ENCODE measurements around the gene MPPE1.
"Not testable (repeated sequence)": the region's sequence is repeated elsewhere in the genome, so short reads cannot be mapped to it uniquely, and the experiment has no call there.

The MPPE1 gene

GRCh38 chr18:11923450-11923849, 15.3 kb upstream of the MPPE1 start:
- DNase-seq: no peak

GRCh38 chr18:11919522-11919921, 11.4 kb upstream of the MPPE1 start:
- not testable (repeated sequence) for DNase-seq

GRCh38 chr18:11916880-11917279, 8.8 kb upstream of the MPPE1 start:
- not testable (repeated sequence) for DNase-seq

- peak; percentile 74 for DNase-seq
Measured at GRCh38 chr18:11909591-11910026, 1.5 kb upstream of the MPPE1 start.

GRCh38 chr18:11909061-11909455, 941 bp upstream of the MPPE1 start:
- no peak for DNase-seq

- DNase-seq: peak; percentile 41
Measured at GRCh38 chr18:11906926-11907874, 917 bp downstream of the MPPE1 start.

- DNase-seq: no peak
Measured at GRCh38 chr18:11906176-11906575, 1.9 kb downstream of the MPPE1 start.

- DNase-seq: no peak
Measured at GRCh38 chr18:11905613-11906012, 2.5 kb downstream of the MPPE1 start.

GRCh38 chr18:11902522-11903292, 5.4 kb downstream of the MPPE1 start:
- no peak for DNase-seq

- no peak for DNase-seq
Measured at GRCh38 chr18:11901826-11902438, 6.2 kb downstream of the MPPE1 start.

GRCh38 chr18:11899063-11899462, 9.1 kb downstream of the MPPE1 start:
- no peak for DNase-seq

GRCh38 chr18:11897781-11898180, 10.3 kb downstream of the MPPE1 start:
- DNase-seq: no peak

GRCh38 chr18:11892438-11892837, 15.7 kb downstream of the MPPE1 start:
- DNase-seq: not testable (repeated sequence)

- no peak for DNase-seq
Measured at GRCh38 chr18:11891737-11892136, 16.4 kb downstream of the MPPE1 start.

GRCh38 chr18:11889284-11889683, 18.8 kb downstream of the MPPE1 start:
- no peak for DNase-seq

GRCh38 chr18:11888726-11889125, 19.4 kb downstream of the MPPE1 start:
- no peak for DNase-seq

- DNase-seq: peak; percentile 49
Measured at GRCh38 chr18:11887328-11888128, 20.6 kb downstream of the MPPE1 start.

GRCh38 chr18:11886577-11887110, 21.5 kb downstream of the MPPE1 start:
- DNase-seq: no peak

- no peak for DNase-seq
Measured at GRCh38 chr18:11885278-11885947, 22.7 kb downstream of the MPPE1 start.

- DNase-seq: no peak
Measured at GRCh38 chr18:11884396-11885030, 23.6 kb downstream of the MPPE1 start.

GRCh38 chr18:11883153-11883552, 25.0 kb downstream of the MPPE1 start:
- DNase-seq: no peak

Data from DMS53 (cell line).